ENCODE data around the gene SLC36A3.
"Not testable (repeated sequence)": the region's sequence is repeated elsewhere in the genome, so short reads cannot be mapped to it uniquely, and the experiment has no call there.

Gene SLC36A3

DNA sequence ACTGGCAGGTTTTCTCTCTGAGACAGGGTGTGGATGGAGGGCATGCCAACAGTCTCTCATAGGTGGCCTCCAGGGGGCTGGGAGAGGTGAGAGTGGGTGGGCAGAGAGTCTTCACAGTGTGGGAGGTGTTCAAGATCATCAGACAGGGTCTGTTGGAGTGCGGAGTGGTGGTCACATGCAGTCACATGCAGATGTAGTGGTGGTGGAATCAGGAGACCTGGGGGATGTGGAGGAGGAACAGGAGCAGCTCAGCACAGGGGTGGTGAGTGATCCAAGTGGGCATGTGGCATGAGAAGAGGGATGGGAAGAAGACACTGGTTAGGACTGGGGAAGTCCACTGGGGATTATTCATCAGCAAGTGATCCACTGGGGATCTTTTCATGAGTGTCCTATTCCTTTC is 44.8 kb downstream of the SLC36A3 start:
- DNase-seq: no peak

DNA sequence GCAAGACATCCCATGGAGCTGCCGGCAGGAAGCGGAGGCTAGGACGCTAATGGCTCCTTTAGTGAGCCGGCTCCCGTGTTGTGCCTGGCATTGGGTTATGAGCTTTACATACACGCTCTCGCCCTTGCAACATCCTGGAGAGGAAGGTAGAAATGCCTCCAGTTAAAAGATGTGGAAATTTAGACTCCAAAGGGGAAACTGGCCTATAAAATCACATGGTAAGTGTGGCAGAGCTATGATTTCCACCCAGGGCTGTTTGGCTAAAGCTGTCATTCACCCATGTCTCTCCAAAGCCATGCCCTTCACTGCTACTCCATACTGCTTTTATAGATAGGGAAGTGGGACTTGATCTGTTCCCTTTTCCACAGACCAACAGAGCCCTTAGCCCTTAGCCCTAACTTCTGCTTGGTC is 45.4 kb downstream of the SLC36A3 start:
- DNase-seq: no peak

DNA sequence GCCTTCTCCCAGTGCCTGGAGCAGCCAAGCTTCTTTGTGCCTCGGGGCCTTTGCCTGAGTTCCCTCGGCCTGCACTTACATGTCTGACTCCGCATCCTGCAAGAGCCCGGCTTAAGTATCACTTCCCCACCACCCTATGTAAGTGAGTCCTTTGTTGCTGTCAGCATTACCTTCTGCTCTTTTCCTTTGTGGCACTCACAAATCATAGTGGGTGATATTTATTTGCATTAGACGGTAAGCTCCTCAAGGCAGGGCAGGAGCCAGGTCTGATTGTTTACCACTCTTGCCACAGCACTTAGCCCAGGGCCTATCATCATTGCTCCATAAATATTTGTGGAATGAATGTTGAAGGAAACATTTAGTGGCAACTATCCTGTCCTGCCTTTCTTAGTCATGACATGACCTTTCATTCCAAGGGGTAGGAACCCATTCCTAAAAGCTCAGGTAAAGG is 45.8 kb downstream of the SLC36A3 start:
- no peak for DNase-seq

DNA sequence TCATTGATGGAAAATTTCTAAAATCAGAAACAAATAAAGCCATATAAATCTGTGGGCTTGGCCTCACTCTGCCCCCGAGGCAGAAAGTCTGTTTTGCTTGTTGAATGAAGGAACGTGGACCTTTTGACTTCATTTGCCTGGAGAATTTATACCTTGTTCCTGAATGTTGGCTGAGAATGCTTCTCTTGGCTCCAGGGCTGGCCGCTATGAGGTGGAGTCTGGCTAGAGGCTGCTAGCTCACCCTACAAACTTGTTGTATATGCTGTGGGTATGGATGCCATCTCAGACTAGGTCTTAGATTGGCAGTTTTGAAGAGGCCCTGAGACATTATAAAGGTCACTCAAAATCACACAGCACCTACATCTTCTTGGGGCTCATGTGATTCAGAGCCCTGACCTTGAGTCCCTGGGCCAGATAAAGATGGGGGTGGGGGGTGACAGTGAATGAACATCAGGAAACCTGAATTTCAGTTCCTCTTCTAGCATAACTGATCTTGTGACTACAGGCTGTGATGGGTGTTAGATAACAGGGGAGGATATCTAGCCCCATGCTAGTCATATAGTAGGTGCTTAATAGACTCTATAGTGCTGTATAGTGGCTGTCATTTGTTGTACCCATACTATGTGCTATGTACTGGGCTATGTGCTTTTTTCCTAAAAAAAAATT is 47.8 kb downstream of the SLC36A3 start:
- DNase-seq: no peak

DNA sequence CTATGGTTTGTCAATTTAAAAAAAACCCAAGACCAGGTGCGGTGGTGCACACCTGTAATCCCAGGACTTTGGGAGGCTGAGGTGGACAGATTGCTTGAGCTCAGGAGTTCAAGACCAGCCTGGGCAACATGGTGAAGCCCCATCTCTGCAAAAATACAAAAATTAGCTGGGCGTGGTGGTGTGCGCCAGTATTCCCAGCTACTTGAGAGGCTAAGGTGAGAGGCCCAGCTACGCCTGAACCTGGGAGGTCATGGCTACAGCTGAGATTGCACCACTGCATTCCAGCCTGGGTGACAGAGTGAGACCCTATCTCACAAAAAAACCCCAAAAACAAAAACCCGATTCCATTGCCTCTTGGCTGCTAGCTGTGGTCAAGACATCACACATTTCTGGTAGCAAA is 48.6 kb downstream of the SLC36A3 start:
- DNase-seq: not testable (repeated sequence)

DNA sequence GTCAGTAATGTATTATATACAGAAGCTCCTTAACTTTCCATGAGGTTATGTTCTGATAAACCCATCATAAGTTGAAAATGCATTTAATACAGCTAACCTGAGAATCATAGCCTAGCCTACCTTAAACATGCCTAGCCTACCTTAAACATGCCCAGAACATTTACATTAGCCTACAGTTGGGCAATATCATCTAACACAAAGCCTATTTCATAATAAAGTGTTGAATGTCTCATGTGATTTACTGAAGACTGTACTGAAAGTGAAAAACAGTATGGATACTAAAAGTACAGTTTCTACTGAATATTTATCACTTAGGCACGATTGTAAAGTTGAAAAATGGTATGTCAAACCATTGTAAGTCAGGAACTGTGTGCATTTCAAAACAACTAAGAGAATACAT is 49.0 kb downstream of the SLC36A3 start:
- no peak for DNase-seq

DNA sequence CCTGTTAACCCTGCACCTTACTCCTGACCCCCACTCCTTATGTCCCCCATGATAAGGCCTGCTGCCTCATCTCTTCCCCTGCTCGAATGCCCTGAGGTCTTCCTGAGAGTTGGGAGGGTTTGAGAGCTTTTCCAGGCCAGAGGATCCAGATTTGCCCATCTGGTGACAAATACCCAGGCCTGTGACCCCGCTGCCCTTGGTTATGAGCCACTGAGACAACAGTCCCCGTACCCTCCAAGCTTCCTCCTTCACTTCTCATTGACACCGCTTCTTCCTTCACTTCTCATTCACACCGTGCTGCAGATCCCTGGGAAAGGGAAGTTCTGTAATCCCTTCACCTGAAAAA is 50.0 kb downstream of the SLC36A3 start:
- DNase-seq: no peak

DNA sequence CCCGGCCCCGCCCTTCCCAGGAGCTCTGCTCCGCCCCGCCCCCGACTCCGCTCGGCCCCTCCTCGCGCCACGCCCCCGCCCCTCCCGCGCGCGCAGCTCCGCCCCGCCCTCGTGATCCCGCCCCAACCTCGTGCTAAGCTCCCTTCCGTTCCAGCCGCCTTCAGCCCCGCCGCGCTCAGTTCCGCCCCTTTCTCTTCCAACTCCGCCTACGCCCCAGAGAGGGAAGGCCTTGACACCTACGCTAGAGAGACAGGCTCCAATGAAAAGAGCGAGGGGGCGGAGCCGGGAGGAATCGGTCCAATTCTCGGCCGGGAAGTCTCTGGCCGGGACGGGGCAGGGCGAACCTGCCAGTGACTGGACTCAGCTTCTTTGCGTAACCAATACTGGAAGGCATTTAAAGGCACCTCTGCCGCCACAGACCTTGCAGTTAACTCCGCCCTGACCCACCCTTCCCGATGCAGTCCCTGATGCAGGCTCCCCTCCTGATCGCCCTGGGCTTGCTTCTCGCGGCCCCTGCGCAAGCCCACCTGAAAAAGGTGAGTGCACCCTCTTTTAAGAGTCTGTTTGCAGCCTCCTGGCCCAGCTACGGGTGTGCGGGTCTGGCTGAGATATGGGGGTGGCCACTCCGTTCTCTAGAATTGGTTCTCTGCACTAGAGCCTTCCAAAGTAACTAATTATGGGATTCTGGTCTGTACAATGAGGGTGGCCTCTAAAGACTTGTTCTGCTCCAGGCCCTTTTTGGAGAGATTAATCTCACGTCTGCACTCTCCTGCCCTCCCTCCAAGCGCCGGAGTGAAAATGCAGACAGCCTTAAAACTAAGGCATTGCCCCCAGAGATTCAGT is 50.6 kb downstream of the SLC36A3 start, which contains the start of gene GM2A:
Gene GM2A (plus strand): TSS at position 424 of the 843 bp plus-strand sequence. CDS start 32 bp downstream, at position 456.
- DNase-seq: peak; percentile 98

DNA sequence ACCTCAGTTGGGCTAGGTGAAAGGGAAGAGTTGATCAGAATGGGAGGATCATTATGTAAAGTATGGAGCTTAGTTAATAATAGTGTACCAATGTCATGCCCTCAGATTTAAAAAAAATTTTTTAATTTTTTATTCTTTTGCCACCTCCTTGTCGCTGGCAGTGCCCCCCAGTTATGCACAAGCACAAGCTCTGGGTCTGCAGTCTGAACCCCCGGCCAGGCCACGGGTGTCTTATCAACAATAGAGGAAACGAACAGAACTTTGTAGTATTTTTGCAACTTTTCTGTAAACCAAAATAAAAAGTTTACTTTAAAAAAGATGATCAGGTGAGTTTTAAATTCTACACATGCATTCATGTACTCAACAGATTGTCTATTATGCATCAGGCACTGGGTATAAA is 51.9 kb downstream of the SLC36A3 start:
- DNase-seq: no peak

DNA sequence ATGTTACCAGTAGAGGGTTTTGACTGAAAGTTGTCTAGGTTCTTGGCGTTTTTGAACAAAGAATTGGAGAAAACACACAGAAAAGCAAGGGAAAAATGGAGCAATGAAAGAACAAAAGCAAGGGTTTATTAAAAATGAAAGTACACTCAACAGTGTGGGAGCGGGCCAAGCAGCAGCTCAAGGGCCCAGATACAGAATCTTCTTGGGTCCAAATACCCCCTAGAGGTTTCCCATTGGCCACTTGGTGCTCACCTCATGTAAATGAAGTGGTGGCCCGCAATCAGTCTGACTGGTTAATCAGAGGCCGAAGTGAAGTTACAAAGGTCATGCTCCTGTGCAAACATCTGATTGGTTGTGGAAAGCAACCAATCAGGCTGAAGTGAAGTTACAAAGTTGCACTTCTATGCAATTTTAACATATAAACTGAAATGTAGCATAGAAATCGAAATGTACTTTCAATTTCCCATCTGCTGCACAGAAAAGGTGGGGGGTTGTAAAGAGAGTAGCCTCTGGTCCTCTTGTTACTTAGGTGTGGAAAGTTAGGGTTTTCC is 52.5 kb downstream of the SLC36A3 start:
- DNase-seq: no peak

DNA sequence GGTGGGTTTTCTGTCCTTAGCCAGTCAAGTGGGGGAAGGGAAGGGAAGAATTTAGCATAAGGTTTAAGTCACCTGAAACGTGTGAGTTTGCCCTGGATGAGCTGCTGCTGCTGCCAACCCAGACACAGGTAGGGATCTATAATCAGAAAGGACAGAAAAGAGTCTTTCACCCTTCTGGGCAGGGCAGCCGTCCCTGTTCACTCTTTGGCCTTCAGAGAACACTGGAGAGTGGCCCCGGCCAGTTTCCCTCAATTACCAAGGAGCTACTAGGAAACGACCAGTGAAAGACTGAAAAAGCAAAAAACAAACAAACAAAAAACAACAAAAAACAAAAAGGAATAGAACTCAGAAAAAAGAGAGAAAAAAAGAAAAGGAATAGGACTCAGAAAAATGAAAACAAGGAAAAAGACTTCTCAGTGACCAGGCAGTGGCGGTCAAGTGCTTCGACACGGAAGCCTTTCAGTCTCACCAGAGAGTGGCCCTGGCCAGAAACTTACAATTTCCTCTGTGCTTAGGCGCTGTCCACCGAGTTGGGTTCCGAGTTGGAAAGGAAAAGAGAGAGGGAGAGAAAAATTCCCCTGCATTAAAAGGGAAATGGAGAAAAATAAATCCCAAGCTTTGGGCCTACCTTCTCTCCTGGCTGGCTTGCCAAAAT is 53.1 kb downstream of the SLC36A3 start:
- no peak for DNase-seq

DNA sequence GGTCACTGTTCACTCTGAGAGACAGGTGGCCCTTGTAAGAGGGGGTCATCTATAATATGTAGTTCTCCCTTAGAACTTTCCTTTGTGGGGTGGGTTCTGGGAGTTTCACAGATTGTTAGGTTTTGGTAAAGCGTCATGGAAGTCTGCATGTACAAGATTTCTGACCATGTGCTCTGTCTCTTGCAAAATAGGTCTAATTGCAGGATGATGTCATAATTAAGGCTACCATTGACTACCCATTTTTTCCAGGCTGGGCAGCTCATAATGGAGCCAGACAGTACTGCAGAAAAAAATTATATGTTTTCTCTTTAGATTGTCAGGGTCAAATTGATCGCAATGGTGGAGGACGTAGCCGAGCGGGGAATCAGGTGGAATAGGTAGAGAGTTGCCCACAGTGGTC is 54.3 kb downstream of the SLC36A3 start:
- DNase-seq: no peak

DNA sequence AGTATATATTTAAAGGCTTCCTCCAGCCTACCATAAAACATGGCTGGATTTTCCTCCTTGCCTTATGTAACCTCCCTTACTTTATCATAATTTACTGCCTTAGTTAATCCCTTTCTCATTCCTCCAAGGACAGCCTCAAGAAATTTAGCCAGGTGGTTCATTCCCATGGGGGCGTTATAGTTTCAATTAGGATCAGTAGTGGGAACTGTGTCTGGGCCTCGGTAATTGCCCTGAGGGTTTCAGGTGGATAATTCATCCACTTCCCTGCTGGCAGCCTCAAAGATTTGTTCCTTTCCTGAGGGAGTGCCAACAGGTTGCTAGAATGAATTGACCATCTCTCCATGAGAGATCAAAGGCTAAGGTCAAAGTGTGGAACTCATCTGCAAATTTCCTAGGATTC is 54.9 kb downstream of the SLC36A3 start:
- no peak for DNase-seq

DNA sequence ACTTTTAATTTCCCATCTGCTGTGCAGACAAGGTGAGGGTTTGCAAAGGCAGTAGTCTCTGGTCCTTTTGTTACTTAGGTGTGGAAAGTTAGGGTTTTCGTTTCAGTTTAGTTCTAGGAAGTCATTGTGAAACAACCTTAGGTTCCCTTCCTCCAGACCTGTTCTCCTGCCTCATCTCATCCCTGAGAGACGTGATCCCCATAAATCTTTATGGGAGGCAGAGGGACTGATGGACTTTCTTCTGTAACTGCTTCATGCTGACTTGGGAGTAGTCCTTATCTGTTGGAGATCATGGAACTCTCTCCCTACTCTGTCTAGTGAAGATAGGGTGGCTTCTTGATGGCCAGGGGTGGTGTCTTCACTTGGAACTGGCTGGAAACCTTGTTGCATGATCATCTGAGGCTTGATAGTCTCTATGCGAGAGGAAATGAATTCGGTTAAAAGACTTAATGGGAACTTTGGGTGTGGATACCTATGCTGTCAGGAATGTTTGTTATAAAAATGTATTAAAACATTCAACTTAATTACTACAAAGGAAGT is 57.8 kb downstream of the SLC36A3 start:
- DNase-seq: no peak

DNA sequence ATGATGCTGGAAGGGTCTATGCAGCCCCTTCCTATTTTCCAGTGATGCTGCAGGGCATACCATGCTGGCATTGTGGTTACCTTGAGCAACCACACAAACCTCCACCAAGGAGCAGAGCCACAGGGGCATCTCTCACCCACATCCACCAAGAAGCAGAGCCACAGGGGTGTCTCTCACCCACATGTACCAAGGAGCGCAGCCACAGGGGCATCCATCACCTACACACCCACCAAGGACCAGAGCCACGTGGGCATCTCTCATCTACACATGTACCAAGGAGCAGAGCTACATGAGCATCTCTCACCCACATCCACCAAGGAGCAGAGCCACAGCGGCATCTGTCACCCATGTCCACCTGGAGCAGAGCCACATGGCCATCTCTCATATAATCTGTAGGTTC is 59.4 kb downstream of the SLC36A3 start:
- DNase-seq: no peak

DNA sequence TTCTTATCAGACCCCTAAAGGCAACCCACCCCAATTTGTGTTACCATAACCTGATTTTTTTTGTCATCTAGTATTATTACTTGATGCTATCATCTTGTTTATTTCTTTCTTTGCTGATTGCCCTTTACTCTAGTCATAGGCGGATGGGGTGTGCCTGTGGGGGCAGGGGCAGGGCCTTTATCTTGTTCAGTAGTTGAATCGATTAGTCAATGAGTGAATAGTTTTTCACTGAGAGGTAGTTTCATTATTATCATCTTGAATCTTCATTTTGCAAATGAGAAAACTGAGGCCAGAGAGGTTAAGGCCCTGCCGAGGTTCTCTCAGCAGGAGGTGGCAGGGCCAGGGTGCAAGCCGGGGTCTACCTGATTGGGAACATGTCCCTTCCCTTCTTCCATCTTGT is 60.0 kb downstream of the SLC36A3 start:
- no peak for DNase-seq

DNA sequence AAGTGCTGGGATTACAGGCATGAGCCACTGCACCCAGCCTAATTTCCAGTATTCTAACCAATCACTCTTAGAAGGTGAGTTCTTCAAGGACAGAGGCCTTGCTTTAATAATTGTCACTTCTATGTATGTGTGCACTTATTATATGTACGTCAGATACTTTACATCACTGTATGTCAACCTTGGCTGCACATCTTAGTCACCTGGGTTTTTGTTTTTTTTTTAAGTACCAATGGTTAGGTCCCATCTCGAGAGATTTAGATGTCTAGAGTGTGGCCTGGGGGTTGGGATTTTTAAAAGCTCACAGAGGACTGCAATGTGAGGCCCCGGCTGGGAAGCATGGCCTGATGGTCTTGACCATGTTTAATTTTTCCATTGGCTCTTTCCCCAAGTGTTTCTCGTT is 60.4 kb downstream of the SLC36A3 start:
- no peak for DNase-seq

DNA sequence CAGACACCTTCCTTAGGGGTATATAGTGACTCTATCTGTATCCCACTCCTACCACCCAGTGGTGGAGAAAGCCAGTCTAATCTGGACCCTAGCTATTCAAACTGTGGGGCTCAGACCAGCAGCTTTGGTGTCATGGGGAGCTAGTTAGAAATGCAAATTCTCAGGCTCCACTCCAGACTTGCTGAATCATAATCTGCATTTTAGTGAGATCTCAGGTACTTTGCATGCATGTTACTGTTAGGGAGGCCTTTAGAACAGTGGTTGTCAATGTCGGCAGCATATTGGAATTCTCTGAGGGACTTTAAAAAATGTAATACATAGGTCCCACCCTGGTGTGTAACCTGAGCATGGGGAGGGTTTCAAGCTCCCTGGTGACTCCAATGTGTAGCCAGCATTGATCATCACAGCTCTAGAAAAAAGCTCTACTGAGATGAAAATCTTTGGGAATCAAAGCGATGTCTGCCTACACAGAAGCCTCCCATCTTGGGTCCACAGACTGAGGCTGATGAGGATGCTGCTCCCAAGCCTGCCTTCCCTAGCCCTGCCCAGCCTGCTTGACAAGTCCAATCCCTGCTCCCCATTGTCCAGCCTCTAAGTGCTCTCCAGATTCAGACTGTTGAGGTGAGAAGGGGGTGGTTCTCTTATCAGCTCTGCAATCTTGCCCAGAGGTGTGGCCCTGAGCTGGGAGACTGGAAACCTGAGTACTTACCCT is 62.5 kb downstream of the SLC36A3 start:
- no peak for DNase-seq

DNA sequence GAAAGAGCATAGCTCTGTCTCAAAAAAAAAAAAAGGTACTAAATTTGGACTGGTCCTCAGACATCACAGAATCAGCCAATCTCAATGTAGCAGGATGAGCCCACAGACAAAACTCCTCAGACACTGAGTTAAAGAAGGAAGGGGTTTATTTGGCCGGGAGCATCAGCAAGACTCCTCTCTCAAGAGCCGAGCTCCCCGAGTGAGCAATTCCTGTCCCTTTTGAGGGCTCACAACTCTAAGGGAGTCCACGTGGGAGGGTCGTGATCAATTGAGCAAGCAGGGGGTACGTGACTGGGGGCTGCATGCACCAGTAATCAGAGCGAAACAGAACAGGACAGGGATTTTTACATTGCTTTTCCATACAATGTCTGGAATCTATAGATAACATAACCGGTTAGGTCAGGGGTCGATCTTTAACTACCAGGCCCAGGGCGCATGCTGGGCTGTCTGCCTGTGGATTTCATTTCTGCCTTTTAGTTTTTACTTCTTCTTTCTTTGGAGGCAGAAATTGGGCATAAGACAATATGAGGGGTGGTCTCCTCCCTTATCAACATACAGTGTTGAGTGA is 63.2 kb downstream of the SLC36A3 start:
- DNase-seq: not testable (repeated sequence)

DNA sequence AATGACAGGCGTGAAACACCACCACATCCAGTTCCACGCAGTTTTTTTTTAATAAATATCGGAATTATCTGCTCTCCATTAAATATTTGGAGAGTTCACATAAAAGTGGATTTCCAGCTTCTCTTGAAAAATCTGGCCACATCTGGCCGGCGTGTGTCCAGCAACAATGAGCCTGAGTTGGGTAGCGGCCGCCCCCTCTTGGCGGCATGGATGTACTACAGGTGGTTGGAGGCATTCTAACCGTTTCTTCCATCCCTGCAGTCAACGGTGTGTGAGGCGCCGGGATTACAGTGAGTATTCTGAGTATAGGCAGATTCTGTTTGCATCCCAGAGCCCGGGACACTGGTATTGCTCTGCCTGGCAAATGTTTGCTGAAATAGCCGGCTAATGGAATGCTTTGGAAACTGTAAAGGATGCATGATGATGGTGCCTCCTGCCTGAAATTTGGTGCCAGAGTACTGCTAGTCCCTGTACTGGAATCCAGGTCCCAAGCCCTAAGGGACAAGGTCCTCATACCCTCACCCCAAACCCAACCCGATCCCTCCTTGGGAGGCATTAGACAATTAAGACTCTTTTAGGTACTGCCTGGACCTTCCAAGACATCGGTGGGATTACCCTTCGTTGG is 64.2 kb downstream of the SLC36A3 start:
- no peak for DNase-seq

DNA sequence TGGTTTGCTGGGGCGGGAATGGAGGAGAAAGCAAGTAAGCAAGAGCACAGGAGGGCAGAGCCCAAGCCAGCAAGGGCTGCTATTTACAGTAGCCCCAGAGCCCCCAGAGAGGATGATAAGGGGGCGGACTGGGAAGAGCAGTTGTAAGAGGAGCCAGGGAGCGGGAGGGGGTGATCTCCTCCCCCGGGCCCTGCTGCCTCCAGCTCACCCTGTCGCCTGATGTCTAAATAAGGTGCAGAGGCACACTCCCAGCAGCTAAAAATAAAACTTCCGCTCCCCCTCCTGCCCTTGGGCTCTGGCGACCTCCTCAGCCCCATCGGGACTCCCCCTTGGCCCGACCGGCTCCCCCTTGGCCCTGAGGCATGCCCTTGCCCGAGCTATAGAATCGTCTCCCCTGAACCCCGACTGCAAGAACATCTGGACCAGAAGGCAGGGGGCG is 65.2 kb downstream of the SLC36A3 start:
- no peak for DNase-seq

DNA sequence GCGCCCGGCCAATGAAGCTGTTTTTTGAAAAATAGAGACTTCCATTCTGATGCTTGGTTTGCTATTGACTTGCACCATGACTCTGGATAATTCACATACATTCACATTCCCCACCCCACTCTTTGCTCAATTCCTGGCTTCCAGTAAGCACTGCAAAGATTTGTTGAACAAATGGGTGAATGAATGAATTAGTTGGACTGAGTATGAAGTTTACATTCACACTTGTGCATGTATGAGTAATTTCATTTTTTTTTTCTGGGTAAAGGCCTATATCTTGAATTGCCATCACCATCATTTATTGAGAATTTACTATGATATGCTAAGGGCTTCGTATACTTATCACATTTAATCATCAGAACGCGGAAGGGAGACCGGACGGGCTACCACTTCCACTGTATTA is 65.9 kb downstream of the SLC36A3 start:
- no peak for DNase-seq
